SK-N-SH treated with all-trans-retinoic acid at 6 μM for 48 hours (cell line): ENCODE results near the gene SLC39A5.

Experiments
- BACH2 ChIP-seq: fragments of 250-450 bp; sonication (Bioruptor Pico); IDR thresholded peaks from 2 replicates; pipeline ENCODE4 v1.9.0; 2021; ENCODE audit warnings: mild to moderate bottlenecking, borderline replicate concordance
- ESRRG ChIP-seq: fragments of 250-450 bp; sonication (Bioruptor Pico); IDR thresholded peaks from 2 replicates; pipeline ENCODE4 v1.6.1; 2021; ENCODE audit warnings: mild to moderate bottlenecking
- PPARA ChIP-seq: fragments of 250-450 bp; sonication (Bioruptor Pico); IDR thresholded peaks from 2 replicates; pipeline ENCODE4 v1.5.0; 2020; ENCODE audit warnings: mild to moderate bottlenecking, borderline replicate concordance
- RARB ChIP-seq: fragments of 250-450 bp; sonication (Bioruptor Pico); IDR thresholded peaks from 2 replicates; pipeline ENCODE4 v1.8.0; 2021; ENCODE audit warnings: mild to moderate bottlenecking, moderate library complexity
- TCF4 ChIP-seq: fragments of 250-450 bp; sonication (Bioruptor Pico); IDR thresholded peaks from 2 replicates; pipeline ENCODE4 v1.8.0; 2021; ENCODE audit warnings: mild to moderate bottlenecking, moderate library complexity, borderline replicate concordance
- ZFP3 ChIP-seq: fragments of 250-450 bp; sonication (Bioruptor Pico); IDR thresholded peaks from 2 replicates; pipeline ENCODE4 v1.5.0; 2020; ENCODE audit warnings: mild to moderate bottlenecking, moderate library complexity
- TF ChIP-seq, protein P1 (sequence below): fragments of 250-450 bp; sonication (Bioruptor Pico); IDR thresholded peaks from 2 replicates; pipeline ENCODE4 v1.8.0; 2020; ENCODE audit warnings: mild to moderate bottlenecking, moderate library complexity, borderline replicate concordance
- TF ChIP-seq, protein P2 (sequence below): fragments of 250-450 bp; sonication (Bioruptor Pico); IDR thresholded peaks from 2 replicates; pipeline ENCODE4 v1.5.1; 2020; ENCODE audit warnings: low read depth, mild to moderate bottlenecking, moderate library complexity

GRCh38 chr12:56248711-56249110 lies 18.9 kb downstream of the SLC39A5 start:
- TF ChIP-seq ESRRG (CRISPR knock-in tag) (no peak), PPARA (CRISPR knock-in tag) (no peak), ZFP3 (CRISPR knock-in tag) (no peak), BACH2 (CRISPR knock-in tag) (no peak), RARB (no peak), TCF4 (CRISPR knock-in tag) (no peak)
- TF ChIP-seq, protein P1, sequence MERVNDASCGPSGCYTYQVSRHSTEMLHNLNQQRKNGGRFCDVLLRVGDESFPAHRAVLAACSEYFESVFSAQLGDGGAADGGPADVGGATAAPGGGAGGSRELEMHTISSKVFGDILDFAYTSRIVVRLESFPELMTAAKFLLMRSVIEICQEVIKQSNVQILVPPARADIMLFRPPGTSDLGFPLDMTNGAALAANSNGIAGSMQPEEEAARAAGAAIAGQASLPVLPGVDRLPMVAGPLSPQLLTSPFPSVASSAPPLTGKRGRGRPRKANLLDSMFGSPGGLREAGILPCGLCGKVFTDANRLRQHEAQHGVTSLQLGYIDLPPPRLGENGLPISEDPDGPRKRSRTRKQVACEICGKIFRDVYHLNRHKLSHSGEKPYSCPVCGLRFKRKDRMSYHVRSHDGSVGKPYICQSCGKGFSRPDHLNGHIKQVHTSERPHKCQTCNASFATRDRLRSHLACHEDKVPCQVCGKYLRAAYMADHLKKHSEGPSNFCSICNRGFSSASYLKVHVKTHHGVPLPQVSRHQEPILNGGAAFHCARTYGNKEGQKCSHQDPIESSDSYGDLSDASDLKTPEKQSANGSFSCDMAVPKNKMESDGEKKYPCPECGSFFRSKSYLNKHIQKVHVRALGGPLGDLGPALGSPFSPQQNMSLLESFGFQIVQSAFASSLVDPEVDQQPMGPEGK (CRISPR knock-in tag) = no peak
- TF ChIP-seq, protein P2, sequence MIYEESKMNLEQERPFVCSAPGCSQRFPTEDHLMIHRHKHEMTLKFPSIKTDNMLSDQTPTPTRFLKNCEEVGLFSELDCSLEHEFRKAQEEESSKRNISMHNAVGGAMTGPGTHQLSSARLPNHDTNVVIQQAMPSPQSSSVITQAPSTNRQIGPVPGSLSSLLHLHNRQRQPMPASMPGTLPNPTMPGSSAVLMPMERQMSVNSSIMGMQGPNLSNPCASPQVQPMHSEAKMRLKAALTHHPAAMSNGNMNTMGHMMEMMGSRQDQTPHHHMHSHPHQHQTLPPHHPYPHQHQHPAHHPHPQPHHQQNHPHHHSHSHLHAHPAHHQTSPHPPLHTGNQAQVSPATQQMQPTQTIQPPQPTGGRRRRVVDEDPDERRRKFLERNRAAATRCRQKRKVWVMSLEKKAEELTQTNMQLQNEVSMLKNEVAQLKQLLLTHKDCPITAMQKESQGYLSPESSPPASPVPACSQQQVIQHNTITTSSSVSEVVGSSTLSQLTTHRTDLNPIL (CRISPR knock-in tag) = no peak
